Measurements from ENCODE around the gene KLK12.

Gene KLK12

DNA sequence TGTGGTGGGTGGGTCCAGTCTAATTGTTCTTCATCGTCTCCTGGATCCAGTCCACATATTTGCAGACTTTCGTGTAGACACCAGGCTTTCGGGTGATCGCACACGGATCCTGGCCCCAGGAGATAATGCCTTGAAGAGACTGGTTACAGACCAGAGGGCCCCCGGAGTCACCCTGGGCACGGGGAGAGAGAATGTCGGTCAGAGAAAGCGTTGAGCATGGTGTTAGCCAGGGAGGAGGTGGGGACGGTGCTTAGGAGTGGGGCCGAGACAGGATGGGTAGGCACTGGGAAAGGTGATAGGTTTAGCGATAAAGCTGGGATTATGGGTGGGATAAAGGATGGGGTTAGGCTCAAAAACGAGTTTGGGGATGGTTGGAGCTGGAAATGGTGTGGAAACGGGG, 12.3 kb downstream of the KLK12 start:
- ChIA-PET CTCF (interaction anchor here (0.6 to 1.5 kb wide), 5 partner anchors 72 to 1030 kb away, joined by 3 to 7 read pairs (median 4); no protein-coding TSS in a partner anchor), POLR2A (ENCODE audit: low non-redundant PET) (interaction anchor here (0.6 kb wide), 1 partner anchor 231 kb away, joined by 4 read pairs; no protein-coding TSS in a partner anchor)
- DNase-seq (ENCODE audit: low spot score), result no peak
- TF ChIP-seq, protein P1, sequence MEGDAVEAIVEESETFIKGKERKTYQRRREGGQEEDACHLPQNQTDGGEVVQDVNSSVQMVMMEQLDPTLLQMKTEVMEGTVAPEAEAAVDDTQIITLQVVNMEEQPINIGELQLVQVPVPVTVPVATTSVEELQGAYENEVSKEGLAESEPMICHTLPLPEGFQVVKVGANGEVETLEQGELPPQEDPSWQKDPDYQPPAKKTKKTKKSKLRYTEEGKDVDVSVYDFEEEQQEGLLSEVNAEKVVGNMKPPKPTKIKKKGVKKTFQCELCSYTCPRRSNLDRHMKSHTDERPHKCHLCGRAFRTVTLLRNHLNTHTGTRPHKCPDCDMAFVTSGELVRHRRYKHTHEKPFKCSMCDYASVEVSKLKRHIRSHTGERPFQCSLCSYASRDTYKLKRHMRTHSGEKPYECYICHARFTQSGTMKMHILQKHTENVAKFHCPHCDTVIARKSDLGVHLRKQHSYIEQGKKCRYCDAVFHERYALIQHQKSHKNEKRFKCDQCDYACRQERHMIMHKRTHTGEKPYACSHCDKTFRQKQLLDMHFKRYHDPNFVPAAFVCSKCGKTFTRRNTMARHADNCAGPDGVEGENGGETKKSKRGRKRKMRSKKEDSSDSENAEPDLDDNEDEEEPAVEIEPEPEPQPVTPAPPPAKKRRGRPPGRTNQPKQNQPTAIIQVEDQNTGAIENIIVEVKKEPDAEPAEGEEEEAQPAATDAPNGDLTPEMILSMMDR (conservative IDR thresholded peaks at IDR 0.05; ENCODE audit: low read depth), result no peak
- no peak overlapping the region for H3K27ac ChIP-seq

- ChIA-PET POLR2A (ENCODE audit: low non-redundant PET) (interaction anchor here (0.8 kb wide), 1 partner anchor 71 kb away, joined by 9 read pairs; no protein-coding TSS in a partner anchor), CTCF (interaction anchor here (0.5 to 5.9 kb wide), 16 partner anchors 14 to 285 kb away, joined by 3 to 64 read pairs (median 4); partner anchors contain the start of gene KLK12)
- H3K27ac ChIP-seq, result no peak overlapping the region
- peak; percentile 44 for DNase-seq (ENCODE audit: low spot score)
- TF ChIP-seq, protein P1 (conservative IDR thresholded peaks at IDR 0.05; ENCODE audit: low read depth), result peak; percentile 83
Observed at GRCh38 chr19:51020988-51021651, 13.7 kb downstream of the KLK12 start.

DNA sequence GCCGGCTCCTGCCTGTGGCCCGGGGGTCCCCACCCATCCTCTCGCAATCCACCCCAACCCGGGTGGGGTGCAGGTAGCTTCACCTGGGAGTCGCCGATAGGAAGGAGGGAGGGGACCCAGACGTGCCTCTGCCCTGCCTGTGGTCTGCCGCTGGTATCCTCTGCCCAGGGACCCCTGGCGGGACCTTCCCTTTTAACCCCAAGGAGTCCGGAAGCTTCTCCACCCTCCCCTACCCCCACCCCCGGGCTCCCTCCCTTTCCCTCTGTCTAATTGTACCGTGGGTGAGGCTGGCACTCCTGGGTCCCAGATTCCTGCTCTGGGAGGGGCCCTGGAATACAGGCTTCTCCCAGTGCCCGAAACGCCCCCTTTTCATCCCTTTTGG, 15.3 kb downstream of the KLK12 start, which contains the start of gene KLK10:
Gene KLK10, minus strand, starts transcription at position 166 of the 382 bp plus-strand sequence. CDS start 579 bp downstream, outside the sequence.
- no peak within 1 kb of the TSS for H3K27ac ChIP-seq
- DNase-seq (ENCODE audit: low spot score), result no peak
- CTCF ChIA-PET, result interaction anchor here (0.8 to 5.9 kb wide), 3 partner anchors 76 to 227 kb away, joined by 4 to 64 read pairs (median 11); no protein-coding TSS in a partner anchor
- TF ChIP-seq, protein P1 (conservative IDR thresholded peaks at IDR 0.05; ENCODE audit: low read depth), result no peak
- POLR2A ChIA-PET (ENCODE audit: low non-redundant PET), result interaction anchor here (0.7 kb wide), 2 partner anchors 24 to 77 kb away, joined by 4 read pairs; no protein-coding TSS in a partner anchor

- TF ChIP-seq, protein P1 (conservative IDR thresholded peaks at IDR 0.05; ENCODE audit: low read depth), result no peak
- CTCF ChIA-PET, result interaction anchor here (0.6 to 5.9 kb wide), 5 partner anchors 76 to 226 kb away, joined by 3 to 64 read pairs (median 5); no protein-coding TSS in a partner anchor
- peak; percentile 42 for DNase-seq (ENCODE audit: low spot score)
- POLR2A ChIA-PET (ENCODE audit: low non-redundant PET), result interaction anchor here (0.7 kb wide), 2 partner anchors 24 to 78 kb away, joined by 4 read pairs; no protein-coding TSS in a partner anchor
- no peak overlapping the region for H3K27ac ChIP-seq
Observed at GRCh38 chr19:51018745-51019543, 15.9 kb downstream of the KLK12 start.

GRCh38 chr19:51016798-51017683, 17.8 kb downstream of the KLK12 start:
- no peak overlapping the region for H3K27ac ChIP-seq
- ChIA-PET POLR2A (ENCODE audit: low non-redundant PET) (interaction anchor here (0.9 to 1.0 kb wide), 2 partner anchors 16 to 84 kb away, joined by 3 read pairs; partner anchors contain the start of gene KLK8), CTCF (interaction anchor here (0.6 to 5.9 kb wide), 29 partner anchors 9 to 1202 kb away, joined by 3 to 64 read pairs (median 4); partner anchors contain the start of genes ACP4, KLK11 and KLK8)
- peak; percentile 90 for DNase-seq (ENCODE audit: low spot score)
- TF ChIP-seq, protein P1 (conservative IDR thresholded peaks at IDR 0.05; ENCODE audit: low read depth), result peak; percentile 82
